ENCODE data around the gene NIPAL3.
"Not testable (repeated sequence)": the region's sequence is repeated elsewhere in the genome, so short reads cannot be mapped to it uniquely, and the experiment has no call there.

GRCh38 chr1:24488159-24488558, 72.6 kb downstream of the NIPAL3 start:
- TF ChIP-seq POLR2A (IDR thresholded peaks at IDR 0.05; ENCODE audit: low read depth, low read length); SPI1 (IDR thresholded peaks at IDR 0.05; ENCODE audit: low read depth, low read length); POLR2AphosphoS5 (IDR thresholded peaks at IDR 0.05; ENCODE audit: low read depth, low read length); TAF1 (IDR thresholded peaks at IDR 0.05; ENCODE audit: low read depth, low read length); POU2F2 (IDR thresholded peaks at IDR 0.05; ENCODE audit: low read depth, low read length); PAX5 (IDR thresholded peaks at IDR 0.05; ENCODE audit: insufficient read depth, low read length, severe bottlenecking): not testable (repeated sequence)

All from GM12891 (cell line).